PFSK-1 (cell line): ENCODE results near the gene KPTN.

Experiments
- POLR2AphosphoS5 ChIP-seq: IDR thresholded peaks from 2 replicates; pipeline ENCODE4 v1.6.1; 2012; ENCODE audit warnings: low read depth, mild to moderate bottlenecking, control low read depth, low read length, moderate library complexity
- SIN3A ChIP-seq: IDR thresholded peaks from 2 replicates; pipeline ENCODE4 v1.6.1; 2012; ENCODE audit warnings: mild to moderate bottlenecking, low read length, moderate library complexity, borderline replicate concordance; ENCODE audit not compliant: insufficient read depth

DNA sequence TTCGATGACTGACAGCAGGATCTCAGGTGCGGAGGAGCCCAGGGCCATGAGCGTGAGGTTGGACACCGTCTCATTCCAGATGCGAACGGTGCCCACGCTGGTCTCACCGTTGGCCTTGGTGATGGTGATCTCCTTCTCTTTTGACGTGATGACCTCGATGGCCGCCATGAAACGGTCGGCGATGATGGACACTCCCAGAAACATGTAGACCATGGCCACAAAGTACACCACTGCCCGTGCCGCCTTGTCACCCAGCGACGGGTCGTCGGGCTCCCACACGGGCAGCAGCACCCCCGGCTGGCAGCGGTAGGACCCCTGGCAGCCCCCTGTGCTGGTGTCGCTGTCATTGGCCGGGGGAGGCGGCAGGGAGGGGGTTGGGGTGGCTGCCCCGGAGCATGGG, 18.1 kb downstream of the KPTN start:
- no peak for TF ChIP-seq POLR2AphosphoS5
- no peak for TF ChIP-seq SIN3A
